BE2C (cell line): ENCODE results near the gene NRIP3.
"Not testable (repeated sequence)": the region's sequence is repeated elsewhere in the genome, so short reads cannot be mapped to it uniquely, and the experiment has no call there.

Experiments
- DNase-seq: peaks from one replicate; pipeline ENCODE4 v3.0.0-alpha.2; 2020
- H3K27me3 ChIP-seq: fragments of 250-450 bp; sonication (Bioruptor Pico); 2 replicates; pipeline ENCODE4 v1.5.1; 2020; ENCODE audit warnings: mild to moderate bottlenecking
- H3K36me3 ChIP-seq: fragments of 250-450 bp; sonication (Bioruptor Pico); 2 replicates; pipeline ENCODE4 v1.5.1; 2020; ENCODE audit warnings: mild to moderate bottlenecking
- H3K4me1 ChIP-seq: fragments of 250-450 bp; sonication (Bioruptor Pico); 2 replicates; pipeline ENCODE4 v1.5.1; 2020
- H3K4me3 ChIP-seq: 2 replicates; pipeline ENCODE4 v1.5.1; 2011; ENCODE audit warnings: low read depth, low read length
- H3K9me3 ChIP-seq: fragments of 250-450 bp; sonication (Bioruptor Pico); 2 replicates; pipeline ENCODE4 v1.5.1; 2020
- TF ChIP-seq, protein P1 (sequence below): IDR thresholded peaks from 2 replicates; pipeline ENCODE4 v1.5.1; 2012; ENCODE audit warnings: mild to moderate bottlenecking, low read depth, low read length

NRIP3 gene

DNA sequence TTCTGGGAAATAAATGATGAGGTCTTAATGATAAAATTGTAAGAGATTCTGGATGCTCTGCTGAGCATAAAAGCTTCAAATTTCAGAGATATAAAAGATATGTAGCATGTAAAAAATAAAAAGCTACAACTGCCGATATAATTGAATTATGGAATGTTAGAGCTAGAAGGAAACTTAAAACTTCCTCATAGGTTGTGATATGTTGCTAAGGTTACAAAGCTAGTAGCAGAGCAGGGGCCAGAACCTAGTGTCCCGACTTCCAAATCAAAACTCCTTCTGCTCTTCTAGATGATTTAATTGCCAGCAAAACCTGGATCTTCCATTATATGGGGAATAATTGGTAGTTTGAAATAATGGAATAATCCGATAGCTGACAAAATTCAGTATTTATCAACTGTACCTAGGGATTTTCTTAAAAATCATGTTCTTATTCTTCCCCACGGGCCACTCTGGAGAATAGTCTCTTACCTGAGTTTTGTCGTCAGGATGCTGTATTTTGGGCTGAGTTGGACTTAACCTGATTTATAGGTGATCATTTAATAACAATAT, 61.2 kb downstream of the NRIP3 start, which contains the start of gene ASCL3:
Gene ASCL3 (minus strand): TSS at position 499 of the 549 bp plus-strand sequence. CDS start 4,855 bp downstream, outside the sequence.
- Histone ChIP-seq H3K27me3 (no peaks in the 10 kb centered on the region), H3K36me3 (no peaks in the 10 kb centered on the region), H3K4me1 (no peaks in the 10 kb centered on the region), H3K4me3 (no peak within 1 kb of the TSS), H3K9me3 (no peaks in the 10 kb centered on the region)
- no peak for DNase-seq
- TF ChIP-seq, protein P1, sequence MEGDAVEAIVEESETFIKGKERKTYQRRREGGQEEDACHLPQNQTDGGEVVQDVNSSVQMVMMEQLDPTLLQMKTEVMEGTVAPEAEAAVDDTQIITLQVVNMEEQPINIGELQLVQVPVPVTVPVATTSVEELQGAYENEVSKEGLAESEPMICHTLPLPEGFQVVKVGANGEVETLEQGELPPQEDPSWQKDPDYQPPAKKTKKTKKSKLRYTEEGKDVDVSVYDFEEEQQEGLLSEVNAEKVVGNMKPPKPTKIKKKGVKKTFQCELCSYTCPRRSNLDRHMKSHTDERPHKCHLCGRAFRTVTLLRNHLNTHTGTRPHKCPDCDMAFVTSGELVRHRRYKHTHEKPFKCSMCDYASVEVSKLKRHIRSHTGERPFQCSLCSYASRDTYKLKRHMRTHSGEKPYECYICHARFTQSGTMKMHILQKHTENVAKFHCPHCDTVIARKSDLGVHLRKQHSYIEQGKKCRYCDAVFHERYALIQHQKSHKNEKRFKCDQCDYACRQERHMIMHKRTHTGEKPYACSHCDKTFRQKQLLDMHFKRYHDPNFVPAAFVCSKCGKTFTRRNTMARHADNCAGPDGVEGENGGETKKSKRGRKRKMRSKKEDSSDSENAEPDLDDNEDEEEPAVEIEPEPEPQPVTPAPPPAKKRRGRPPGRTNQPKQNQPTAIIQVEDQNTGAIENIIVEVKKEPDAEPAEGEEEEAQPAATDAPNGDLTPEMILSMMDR, result no peak

DNA sequence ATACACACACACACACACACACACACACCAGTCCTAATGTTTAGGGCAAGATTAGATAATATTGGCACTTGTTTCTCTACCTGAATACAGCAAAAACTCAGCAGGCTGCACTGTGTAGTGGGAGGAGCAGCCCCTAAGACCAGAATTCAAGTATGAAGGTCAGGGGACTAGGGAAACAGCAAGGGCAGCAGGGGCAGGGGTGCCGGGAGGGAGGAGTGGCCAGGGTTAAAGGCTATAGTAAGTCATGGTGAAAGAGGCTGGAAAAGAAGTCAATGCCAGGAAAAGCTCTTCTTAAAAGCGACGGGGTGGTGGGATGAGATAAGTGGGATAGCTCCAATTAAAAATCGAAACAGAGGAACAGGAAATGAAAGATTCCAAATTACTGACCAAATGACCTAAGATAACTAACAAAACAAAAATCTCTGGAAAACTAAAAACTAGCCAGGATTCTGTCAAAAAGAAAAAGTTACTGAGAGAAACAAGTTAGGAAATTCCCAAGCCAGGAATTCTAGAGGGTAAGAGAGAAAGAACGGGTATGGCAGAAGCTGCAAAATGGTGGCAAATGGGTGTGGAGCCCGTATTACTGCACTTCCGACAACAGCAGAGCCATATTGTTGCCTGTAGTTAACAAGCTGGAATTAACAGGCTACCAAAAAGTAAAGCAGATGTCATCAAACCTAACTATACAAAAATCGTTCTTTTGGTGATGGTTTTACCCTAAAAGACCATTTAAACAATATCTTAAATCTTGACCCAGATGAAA, 62.3 kb downstream of the NRIP3 start:
- DNase-seq, result no peak
- Histone ChIP-seq H3K36me3 (no peaks in the 10 kb centered on the region), H3K9me3 (no peaks in the 10 kb centered on the region), H3K4me3 (no peak overlapping the region), H3K4me1 (no peaks in the 10 kb centered on the region), H3K27me3 (no peaks in the 10 kb centered on the region)
- TF ChIP-seq, protein P1, result no peak

DNA sequence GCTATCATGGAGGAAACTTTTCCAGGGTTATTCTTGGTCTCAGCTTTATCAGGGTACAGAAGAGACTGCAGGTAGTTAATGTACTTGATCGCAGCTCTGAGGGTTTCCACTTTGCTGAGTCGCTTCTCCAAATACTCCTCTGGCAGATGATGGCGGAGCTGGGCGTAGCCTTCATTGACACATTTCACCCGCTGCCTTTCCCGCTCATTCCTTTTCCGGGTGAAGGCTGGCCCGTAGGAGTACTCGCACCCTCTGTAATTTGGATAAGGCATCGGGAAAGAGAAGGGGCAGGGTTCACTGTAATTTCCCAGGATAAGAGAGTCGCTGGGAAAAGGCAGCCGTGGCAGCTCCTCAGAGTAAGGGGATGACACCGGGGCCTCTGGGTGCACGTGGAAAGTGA, 66.1 kb downstream of the NRIP3 start:
- no peak for DNase-seq
- Histone ChIP-seq H3K27me3 (no peaks in the 10 kb centered on the region), H3K36me3 (no peaks in the 10 kb centered on the region), H3K4me1 (no peaks in the 10 kb centered on the region), H3K4me3 (no peak overlapping the region), H3K9me3 (no peaks in the 10 kb centered on the region)
- TF ChIP-seq, protein P1, result no peak

DNA sequence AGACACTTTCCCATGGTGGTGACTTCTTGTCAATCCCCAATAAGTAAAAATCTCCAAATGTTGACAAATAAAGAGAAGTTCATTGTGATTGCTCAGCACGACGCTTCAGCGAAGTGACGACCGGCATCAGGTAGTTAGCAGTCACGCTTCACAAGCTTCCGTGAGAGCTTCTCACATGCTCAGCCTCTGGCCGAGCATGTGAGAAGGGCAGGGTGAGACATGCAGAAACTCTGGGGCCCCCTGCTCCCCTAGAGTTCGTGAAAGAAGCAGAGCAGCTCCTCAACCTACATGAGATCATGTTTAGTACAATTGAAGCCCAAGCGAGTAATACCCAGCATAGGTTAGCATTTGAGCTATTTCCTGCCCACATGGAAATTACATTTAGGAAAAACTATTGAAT, 66.6 kb downstream of the NRIP3 start:
- no peaks in the 10 kb centered on the region for H3K9me3 ChIP-seq
- H3K4me3 ChIP-seq, result no peak overlapping the region
- no peaks in the 10 kb centered on the region for H3K4me1 ChIP-seq
- DNase-seq, result no peak
- no peaks in the 10 kb centered on the region for H3K27me3 ChIP-seq
- TF ChIP-seq, protein P1, result no peak
- no peaks in the 10 kb centered on the region for H3K36me3 ChIP-seq

DNA sequence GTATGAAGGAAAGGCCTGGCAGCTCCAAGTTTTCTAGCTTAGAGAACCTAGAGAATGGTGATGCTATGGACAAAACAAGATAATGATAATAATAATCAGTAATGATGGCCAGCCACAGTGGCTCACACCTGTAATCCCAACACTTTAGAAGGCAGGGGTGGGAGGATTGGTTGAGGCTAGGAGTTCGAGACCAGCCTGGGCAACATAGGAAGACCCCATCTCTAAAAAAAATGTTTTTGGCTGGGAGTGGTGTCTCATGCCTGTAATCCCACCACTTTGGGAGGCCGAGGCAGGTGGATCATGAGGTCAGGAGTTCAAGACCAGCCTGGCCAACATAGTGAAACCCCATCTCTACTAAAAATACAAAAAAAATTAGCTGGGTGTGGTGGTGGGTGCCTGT, 68.0 kb downstream of the NRIP3 start:
- DNase-seq, H3K4me1 ChIP-seq, H3K36me3 ChIP-seq, H3K4me3 ChIP-seq, H3K27me3 ChIP-seq, H3K9me3 ChIP-seq: not testable (repeated sequence)

DNA sequence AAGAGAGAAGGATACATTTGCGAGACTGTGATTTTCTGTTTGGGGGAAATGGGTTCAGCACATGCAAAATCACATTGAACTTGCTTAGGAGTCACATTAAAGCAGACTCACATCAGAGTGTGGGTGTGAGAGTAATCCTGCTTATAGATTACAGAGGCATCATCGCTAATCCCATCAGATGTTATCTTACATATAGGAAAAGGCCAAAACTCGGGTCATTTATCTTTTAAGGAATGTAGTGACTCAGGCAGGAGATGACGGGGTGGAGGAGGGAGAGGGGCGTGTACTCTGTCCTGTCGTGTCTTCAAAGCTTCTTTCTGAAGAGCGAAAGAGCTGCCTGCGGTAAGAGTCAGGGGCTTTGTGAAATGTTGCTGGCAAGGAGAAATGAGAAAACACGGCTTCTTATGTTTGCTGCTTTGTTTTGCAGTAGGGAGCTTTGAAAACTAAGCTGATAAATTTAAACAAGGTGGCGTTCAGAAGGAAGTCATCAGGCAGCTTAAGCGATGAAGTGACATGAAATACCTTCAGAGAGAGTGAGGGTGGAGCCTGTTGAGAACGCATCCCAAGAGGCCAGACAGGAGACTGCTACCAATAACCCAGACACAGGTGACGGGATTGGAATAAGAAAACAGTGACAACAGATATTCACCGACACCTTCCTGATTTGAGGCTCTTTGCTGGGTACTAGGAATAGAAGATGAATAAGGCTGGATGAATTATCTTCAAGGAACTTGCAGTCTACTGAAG, 68.9 kb downstream of the NRIP3 start:
- H3K4me1 ChIP-seq, result no peaks in the 10 kb centered on the region
- H3K27me3 ChIP-seq, result no peaks in the 10 kb centered on the region
- TF ChIP-seq, protein P1, result no peak
- no peak for DNase-seq
- no peaks in the 10 kb centered on the region for H3K36me3 ChIP-seq
- H3K4me3 ChIP-seq, result no peak overlapping the region
- no peaks in the 10 kb centered on the region for H3K9me3 ChIP-seq
